K562 (cell line): ENCODE measurements around the gene SMARCB1.

Experiments
- ATF1 ChIP-seq, 2 experiments: fragments of 450-650 bp in 1 of 2; IDR thresholded peaks; 2 replicates each; pipeline ENCODE4 v1.6.1; 2016; ENCODE audit warnings: missing compliant biosample characterization in 1 of 2, missing genetic modification characterization in 1 of 2
- ATF7 ChIP-seq: fragments of 450-650 bp; IDR thresholded peaks from 2 replicates; pipeline ENCODE4 v1.7.1; 2014; ENCODE audit warnings: mild to moderate bottlenecking, moderate library complexity
- BRF2 ChIP-seq: IDR thresholded peaks from 3 replicates; pipeline ENCODE4 v1.6.1; 2011; ENCODE audit warnings: borderline replicate concordance, mild to moderate bottlenecking; ENCODE audit not compliant: insufficient read length, insufficient read depth
- CEBPB ChIP-seq: fragments of 450-650 bp; IDR thresholded peaks from 2 replicates; pipeline ENCODE4 v1.6.1; 2016; ENCODE audit warnings: missing genetic modification characterization, missing compliant biosample characterization
- ELF1 ChIP-seq: fragments of 200-800 bp; sonication (Bioruptor generic); IDR thresholded peaks from 2 replicates; pipeline ENCODE4 v1.6.1; 2016; ENCODE audit warnings: missing genetic modification characterization, missing compliant biosample characterization
- ELF4 ChIP-seq: fragments of 450-650 bp; formaldehyde crosslinking; IDR thresholded peaks from 2 replicates; pipeline ENCODE4 v1.4.0; 2022; ENCODE audit warnings: missing genetic modification characterization
- KLF6 ChIP-seq: fragments of 250-450 bp; sonication (Bioruptor Pico); IDR thresholded peaks from 2 replicates; pipeline ENCODE4 v1.4.0; 2020; ENCODE audit warnings: mild to moderate bottlenecking, moderate library complexity, borderline replicate concordance
- MBD1 ChIP-seq: fragments of 250-450 bp; sonication (Bioruptor Pico); IDR thresholded peaks from 2 replicates; pipeline ENCODE4 v1.8.0; 2022; ENCODE audit warnings: inconsistent platforms
- POLR2AphosphoS5 ChIP-seq: IDR thresholded peaks from 2 replicates; pipeline ENCODE4 v1.6.1; 2011; ENCODE audit warnings: mild to moderate bottlenecking, low read depth, low read length, moderate library complexity; ENCODE audit not compliant: control insufficient read depth, insufficient read depth
- ZNF263 ChIP-seq: sonication (generic); formaldehyde crosslinking; IDR thresholded peaks from 2 replicates; pipeline ENCODE4 v1.8.0; 2022; ENCODE audit warnings: mild to moderate bottlenecking, missing genetic modification reagents, borderline replicate concordance
- TF ChIP-seq, protein P1 (sequence below), 3 experiments: IDR thresholded peaks in 2 of 3; conservative IDR thresholded peaks in 1 of 3; 2 replicates each; pipeline ENCODE4 v1.5.1; 2011 to 2012; ENCODE audit warnings: low read length in 3 of 3, mild to moderate bottlenecking in 3 of 3, control low read depth in 2 of 3, improper control_type of control experiment in 1 of 3, inconsistent platforms in 1 of 3, low read depth in 1 of 3, mixed read lengths in 1 of 3, moderate library complexity in 1 of 3; ENCODE audit not compliant: insufficient read depth in 2 of 3

DNA sequence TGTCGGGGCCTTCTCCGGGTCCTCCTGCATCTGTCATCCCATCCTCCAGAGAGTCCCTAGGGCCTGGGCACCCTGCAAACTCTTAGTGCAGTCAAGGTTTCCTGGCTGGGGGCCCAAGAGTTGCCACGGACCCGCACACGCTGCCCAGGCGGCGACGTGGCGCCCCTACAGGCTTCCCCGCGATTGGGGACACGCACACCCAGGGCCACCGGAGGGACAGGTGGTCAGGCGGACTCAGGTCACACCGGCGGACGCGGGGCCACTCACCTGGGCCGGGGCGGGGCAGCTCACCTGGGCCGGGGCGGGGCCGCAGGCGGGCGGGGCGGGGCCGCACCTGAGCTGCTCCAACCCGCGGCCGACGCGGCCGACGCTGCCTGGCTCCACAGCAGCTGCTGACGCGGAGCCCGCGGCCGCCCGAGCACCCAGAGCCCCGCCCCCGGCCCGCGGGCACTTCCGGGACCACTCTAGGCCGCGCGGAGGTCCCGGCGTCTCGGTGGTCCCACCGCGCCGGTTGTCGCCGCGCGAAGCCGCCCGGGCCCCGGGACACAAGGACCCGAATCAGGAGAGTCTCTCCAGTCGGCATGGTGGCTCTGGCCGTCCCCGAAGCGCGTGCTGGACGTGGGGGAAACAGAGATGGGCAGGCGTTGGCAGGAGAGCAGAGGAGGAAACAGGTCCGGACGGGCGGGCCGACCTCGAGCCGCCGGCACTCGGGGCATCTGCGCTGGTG lies 35.9 kb upstream of the SMARCB1 start, which contains the start of gene ZNF70:
- TF ChIP-seq ATF7 (0 out of 2 replicates have a peak, but pooled peaks have one; percentile 13), POLR2AphosphoS5 (peak; percentile 60; the same call in 1 of the 2 replicates), CEBPB (no peak), ELF1 (tag) (peak; percentile 91), MBD1 (CRISPR knock-in tag) (no peak), ELF4 (CRISPR knock-in tag) (no peak), ATF1 (CRISPR knock-in tag; IDR thresholded peaks at IDR 0.05) (no peak), ATF1 (tag; IDR thresholded peaks at IDR 0.05) (peak; percentile 4; the same call in 1 of the 2 replicates), BRF2 (no peak), KLF6 (CRISPR knock-in tag) (no peak), ZNF263 (CRISPR knock-in tag) (peak; percentile 37; the same call in 1 of the 2 replicates)
- TF ChIP-seq, protein P1, sequence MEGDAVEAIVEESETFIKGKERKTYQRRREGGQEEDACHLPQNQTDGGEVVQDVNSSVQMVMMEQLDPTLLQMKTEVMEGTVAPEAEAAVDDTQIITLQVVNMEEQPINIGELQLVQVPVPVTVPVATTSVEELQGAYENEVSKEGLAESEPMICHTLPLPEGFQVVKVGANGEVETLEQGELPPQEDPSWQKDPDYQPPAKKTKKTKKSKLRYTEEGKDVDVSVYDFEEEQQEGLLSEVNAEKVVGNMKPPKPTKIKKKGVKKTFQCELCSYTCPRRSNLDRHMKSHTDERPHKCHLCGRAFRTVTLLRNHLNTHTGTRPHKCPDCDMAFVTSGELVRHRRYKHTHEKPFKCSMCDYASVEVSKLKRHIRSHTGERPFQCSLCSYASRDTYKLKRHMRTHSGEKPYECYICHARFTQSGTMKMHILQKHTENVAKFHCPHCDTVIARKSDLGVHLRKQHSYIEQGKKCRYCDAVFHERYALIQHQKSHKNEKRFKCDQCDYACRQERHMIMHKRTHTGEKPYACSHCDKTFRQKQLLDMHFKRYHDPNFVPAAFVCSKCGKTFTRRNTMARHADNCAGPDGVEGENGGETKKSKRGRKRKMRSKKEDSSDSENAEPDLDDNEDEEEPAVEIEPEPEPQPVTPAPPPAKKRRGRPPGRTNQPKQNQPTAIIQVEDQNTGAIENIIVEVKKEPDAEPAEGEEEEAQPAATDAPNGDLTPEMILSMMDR (IDR thresholded peaks at IDR 0.05 in 2 of 3, conservative IDR thresholded peaks at IDR 0.05 in 1 of 3; ENCODE audit: insufficient read depth in 2 of 3, low read depth in 1 of 3, low read length in 3 of 3) = peak; percentile 35 to 49 (median 43); a peak in 4 of 6 replicates
